Measurements from ENCODE around the gene FGFBP1. TPM values are rescaled to one million over a fixed set of nuclear protein-coding genes. Genes with fewer than 3 reads are reported as not detected.

Gene FGFBP1
- total RNA-seq, 1 experiment from 2014 or later: 13.8 TPM

- H3K4me3 Mint-ChIP-seq (ENCODE audit: unreplicated experiment): no peak overlapping the region
- peaks cover 5% of the 10 kb centered on the region for H3K36me3 Mint-ChIP-seq (ENCODE audit: insufficient read depth, unreplicated experiment)
- ChIA-PET POLR2A (interaction anchor here (0.5 to 1.2 kb wide), 4 partner anchors 10 to 294 kb away, joined by 3 to 5 read pairs (median 4); no protein-coding TSS in a partner anchor), CTCF (interaction anchor here (0.6 to 12.1 kb wide), 4 partner anchors 8 to 143 kb away, joined by 3 to 357 read pairs (median 9); no protein-coding TSS in a partner anchor)
- TF ChIP-seq, protein P1, sequence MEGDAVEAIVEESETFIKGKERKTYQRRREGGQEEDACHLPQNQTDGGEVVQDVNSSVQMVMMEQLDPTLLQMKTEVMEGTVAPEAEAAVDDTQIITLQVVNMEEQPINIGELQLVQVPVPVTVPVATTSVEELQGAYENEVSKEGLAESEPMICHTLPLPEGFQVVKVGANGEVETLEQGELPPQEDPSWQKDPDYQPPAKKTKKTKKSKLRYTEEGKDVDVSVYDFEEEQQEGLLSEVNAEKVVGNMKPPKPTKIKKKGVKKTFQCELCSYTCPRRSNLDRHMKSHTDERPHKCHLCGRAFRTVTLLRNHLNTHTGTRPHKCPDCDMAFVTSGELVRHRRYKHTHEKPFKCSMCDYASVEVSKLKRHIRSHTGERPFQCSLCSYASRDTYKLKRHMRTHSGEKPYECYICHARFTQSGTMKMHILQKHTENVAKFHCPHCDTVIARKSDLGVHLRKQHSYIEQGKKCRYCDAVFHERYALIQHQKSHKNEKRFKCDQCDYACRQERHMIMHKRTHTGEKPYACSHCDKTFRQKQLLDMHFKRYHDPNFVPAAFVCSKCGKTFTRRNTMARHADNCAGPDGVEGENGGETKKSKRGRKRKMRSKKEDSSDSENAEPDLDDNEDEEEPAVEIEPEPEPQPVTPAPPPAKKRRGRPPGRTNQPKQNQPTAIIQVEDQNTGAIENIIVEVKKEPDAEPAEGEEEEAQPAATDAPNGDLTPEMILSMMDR (IDR thresholded peaks at IDR 0.05; ENCODE audit: unreplicated experiment): no peak
- peak overlapping the region; percentile 66 for H3K27ac Mint-ChIP-seq (ENCODE audit: low read depth, unreplicated experiment)
- H3K4me1 Mint-ChIP-seq (ENCODE audit: insufficient read depth, unreplicated experiment): peaks cover 25% of the 10 kb centered on the region
- intact Hi-C loops (cut with micrococcal nuclease): no loop called here
- DNase-seq (ENCODE audit: unreplicated experiment): peak; percentile 75
- no peaks in the 10 kb centered on the region for H3K27me3 Mint-ChIP-seq (ENCODE audit: insufficient read depth, unreplicated experiment)
- no peaks in the 10 kb centered on the region for H3K9me3 Mint-ChIP-seq (ENCODE audit: unreplicated experiment)
- BruUV-seq (replicated peaks): no TSS peak
Observed at GRCh38 chr4:15947684-15948083, 9.1 kb upstream of the FGFBP1 start.

GRCh38 chr4:15945516-15945915 is 7.0 kb upstream of the FGFBP1 start:
- TF ChIP-seq, protein P1 (IDR thresholded peaks at IDR 0.05; ENCODE audit: unreplicated experiment): no peak

GRCh38 chr4:15944895-15945294 is 6.4 kb upstream of the FGFBP1 start:
- Mint-ChIP-seq H3K9me3 (ENCODE audit: unreplicated experiment) (no peaks in the 10 kb centered on the region), H3K4me1 (ENCODE audit: insufficient read depth, unreplicated experiment) (peaks cover 20% of the 10 kb centered on the region), H3K27ac (ENCODE audit: low read depth, unreplicated experiment) (no peak overlapping the region), H3K27me3 (ENCODE audit: insufficient read depth, unreplicated experiment) (no peaks in the 10 kb centered on the region), H3K36me3 (ENCODE audit: insufficient read depth, unreplicated experiment) (peaks cover 5% of the 10 kb centered on the region), H3K4me3 (ENCODE audit: unreplicated experiment) (no peak overlapping the region)
- intact Hi-C loops (cut with micrococcal nuclease): no loop called here
- BruUV-seq (replicated peaks): no TSS peak
- CTCF ChIA-PET: interaction anchor here (0.6 to 12.1 kb wide), 3 partner anchors 63 to 492 kb away, joined by 4 to 357 read pairs (median 31); no protein-coding TSS in a partner anchor
- TF ChIP-seq, protein P1 (IDR thresholded peaks at IDR 0.05; ENCODE audit: unreplicated experiment): no peak
- POLR2A ChIA-PET: no interaction called here
- no peak for DNase-seq (ENCODE audit: unreplicated experiment)

More at GRCh38 chr4:15945516-15945915, 7.0 kb upstream of the FGFBP1 start:
- Mint-ChIP-seq H3K27ac (ENCODE audit: low read depth, unreplicated experiment) (no peak overlapping the region), H3K36me3 (ENCODE audit: insufficient read depth, unreplicated experiment) (peaks cover 5% of the 10 kb centered on the region), H3K9me3 (ENCODE audit: unreplicated experiment) (no peaks in the 10 kb centered on the region), H3K4me3 (ENCODE audit: unreplicated experiment) (no peak overlapping the region), H3K4me1 (ENCODE audit: insufficient read depth, unreplicated experiment) (peaks cover 20% of the 10 kb centered on the region), H3K27me3 (ENCODE audit: insufficient read depth, unreplicated experiment) (no peaks in the 10 kb centered on the region)
- no TSS peak for BruUV-seq (replicated peaks)
- DNase-seq (ENCODE audit: unreplicated experiment): no peak
- ChIA-PET CTCF (interaction anchor here (0.5 to 12.1 kb wide), 2 partner anchors 50 to 63 kb away, joined by 3 to 357 read pairs; no protein-coding TSS in a partner anchor), POLR2A (no interaction called here)
- intact Hi-C loops (cut with micrococcal nuclease): no loop called here

- Mint-ChIP-seq H3K9me3 (ENCODE audit: unreplicated experiment) (no peaks in the 10 kb centered on the region), H3K36me3 (ENCODE audit: insufficient read depth, unreplicated experiment) (no peaks in the 10 kb centered on the region), H3K27ac (ENCODE audit: low read depth, unreplicated experiment) (no peak overlapping the region), H3K4me1 (ENCODE audit: insufficient read depth, unreplicated experiment) (peaks cover 16% of the 10 kb centered on the region), H3K27me3 (ENCODE audit: insufficient read depth, unreplicated experiment) (no peaks in the 10 kb centered on the region), H3K4me3 (ENCODE audit: unreplicated experiment) (no peak overlapping the region)
- BruUV-seq (replicated peaks): no TSS peak
- no peak for DNase-seq (ENCODE audit: unreplicated experiment)
- ChIA-PET CTCF (interaction anchor here (4.3 kb wide), 1 partner anchor 60 kb away, joined by 31 read pairs; no protein-coding TSS in a partner anchor), POLR2A (interaction anchor here (0.8 kb wide), 1 partner anchor 29 kb away, joined by 3 read pairs; no protein-coding TSS in a partner anchor)
- intact Hi-C loops (cut with micrococcal nuclease): no loop called here
- TF ChIP-seq, protein P1 (IDR thresholded peaks at IDR 0.05; ENCODE audit: unreplicated experiment): no peak
Observed at GRCh38 chr4:15942283-15942682, 3.7 kb upstream of the FGFBP1 start.
